NCI-H2081 (cell line): ENCODE results near the gene CZIB.
"Not testable (repeated sequence)": the region's sequence is repeated elsewhere in the genome, so short reads cannot be mapped to it uniquely, and the experiment has no call there.

Experiments used
- DNase-seq, 2 experiments: peaks; one replicate each; lab custom pipeline; 2025; lab: John Stamatoyannopoulos, UW

Gene CZIB

DNA sequence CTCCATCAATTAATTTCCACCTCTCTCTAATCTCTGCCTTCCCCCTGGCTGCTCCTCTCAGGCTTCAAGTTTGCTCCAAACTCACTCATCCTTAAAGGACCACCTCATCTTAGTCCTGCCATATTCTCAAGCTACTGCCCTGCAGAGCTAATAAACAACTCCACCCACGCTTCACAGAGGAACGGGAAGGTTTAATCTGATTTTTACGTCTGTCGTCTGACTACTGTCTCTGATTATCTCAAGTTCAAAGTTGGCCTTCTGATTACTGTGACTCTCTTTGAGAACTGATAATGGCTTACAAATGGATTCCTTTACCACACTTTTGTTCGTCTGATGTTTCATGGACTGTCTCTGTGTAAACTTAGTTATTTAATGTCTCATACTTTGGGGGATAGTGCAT, 31.4 kb downstream of the CZIB start:
- no peak for DNase-seq

GRCh38 chr1:53188099-53188498, 32.3 kb downstream of the CZIB start:
- no peak for DNase-seq

GRCh38 chr1:53187401-53187800, 33.0 kb downstream of the CZIB start:
- DNase-seq: no peak

- DNase-seq: no peak
These were observed 33.9 kb downstream of the CZIB start for GRCh38 chr1:53186533-53186932.

DNA sequence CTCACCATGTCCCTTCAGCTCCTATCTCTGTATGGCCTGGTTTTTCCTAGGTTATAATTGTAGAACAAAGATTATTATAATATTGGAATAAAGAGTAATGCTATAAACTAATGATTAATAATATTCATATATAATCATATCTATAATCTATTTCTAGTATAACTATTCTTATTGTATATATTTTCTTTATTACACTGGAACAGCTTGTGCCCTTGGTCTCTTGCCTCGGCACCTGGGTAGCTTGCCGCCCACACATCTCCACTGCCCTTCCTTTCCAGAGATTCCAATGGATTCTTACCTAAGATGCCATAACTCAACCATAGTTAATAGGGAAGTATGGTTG, 34.5 kb downstream of the CZIB start:
- not testable (repeated sequence) for DNase-seq

GRCh38 chr1:53183095-53183990, 37.1 kb downstream of the CZIB start:
- no peak for DNase-seq

DNA sequence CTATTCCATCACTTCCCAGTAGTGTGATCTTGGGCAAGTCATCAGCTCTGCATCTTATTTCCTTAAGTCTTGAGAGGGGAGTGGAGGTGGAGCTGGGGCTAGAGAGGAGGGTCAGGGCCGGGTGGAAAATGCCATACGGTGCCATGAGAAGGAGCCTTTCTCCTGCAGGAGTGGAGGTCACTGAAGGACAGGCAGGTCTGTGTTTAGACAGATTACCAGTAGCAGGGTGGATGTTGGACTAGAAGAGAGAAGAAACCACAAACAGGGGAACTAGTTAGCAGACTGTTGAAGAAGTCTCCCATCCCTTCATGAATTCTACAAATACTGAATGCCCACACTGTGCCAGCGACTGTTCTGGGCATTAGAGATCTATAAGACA, 37.7 kb downstream of the CZIB start:
- DNase-seq: no peak

DNA sequence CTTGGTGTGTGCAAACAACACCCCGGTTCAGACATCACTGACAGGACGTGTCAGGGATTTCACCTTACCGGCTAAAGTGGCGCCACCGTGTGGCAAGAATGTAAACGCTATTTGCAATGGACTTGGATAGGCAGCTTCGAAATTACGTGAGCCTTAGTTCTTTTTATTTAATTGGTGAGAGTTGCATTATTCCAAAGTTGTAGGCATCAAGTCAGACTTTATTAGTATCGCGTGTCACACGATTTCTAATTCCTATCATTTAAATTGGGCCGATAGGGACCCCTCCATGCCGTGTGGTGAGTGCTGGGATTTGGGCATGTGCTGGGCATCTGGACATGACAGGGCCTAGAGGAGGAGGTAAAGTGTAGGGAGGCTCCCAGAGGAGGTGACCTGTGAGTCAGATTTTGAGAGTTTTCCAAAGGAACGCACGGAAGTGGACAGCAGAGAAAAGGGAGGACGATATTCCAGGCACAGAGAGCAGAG, 38.3 kb downstream of the CZIB start:
- peak; percentile 77 to 80 for DNase-seq

DNA sequence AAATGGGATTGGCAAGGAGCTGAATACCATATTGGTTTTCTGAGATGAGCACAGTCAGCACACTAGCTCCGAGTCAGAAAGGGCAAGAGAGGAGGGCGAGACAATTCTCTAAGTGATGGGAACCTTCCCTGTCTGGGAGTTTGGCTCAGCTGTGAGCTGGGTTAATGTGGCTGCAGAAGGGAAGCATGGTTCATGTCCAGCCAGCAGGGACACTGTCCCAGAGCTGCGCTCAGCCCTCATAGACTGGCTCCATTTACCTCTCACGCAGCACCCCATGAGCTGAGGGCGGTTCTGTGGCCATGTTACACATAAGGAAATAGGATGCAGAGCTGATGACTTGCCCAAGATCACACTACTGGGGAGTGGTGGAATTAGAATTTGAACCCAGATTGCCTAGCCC, 39.5 kb downstream of the CZIB start:
- no peak for DNase-seq

- no peak for DNase-seq
These were observed 40.2 kb downstream of the CZIB start for GRCh38 chr1:53180226-53180625.

DNA sequence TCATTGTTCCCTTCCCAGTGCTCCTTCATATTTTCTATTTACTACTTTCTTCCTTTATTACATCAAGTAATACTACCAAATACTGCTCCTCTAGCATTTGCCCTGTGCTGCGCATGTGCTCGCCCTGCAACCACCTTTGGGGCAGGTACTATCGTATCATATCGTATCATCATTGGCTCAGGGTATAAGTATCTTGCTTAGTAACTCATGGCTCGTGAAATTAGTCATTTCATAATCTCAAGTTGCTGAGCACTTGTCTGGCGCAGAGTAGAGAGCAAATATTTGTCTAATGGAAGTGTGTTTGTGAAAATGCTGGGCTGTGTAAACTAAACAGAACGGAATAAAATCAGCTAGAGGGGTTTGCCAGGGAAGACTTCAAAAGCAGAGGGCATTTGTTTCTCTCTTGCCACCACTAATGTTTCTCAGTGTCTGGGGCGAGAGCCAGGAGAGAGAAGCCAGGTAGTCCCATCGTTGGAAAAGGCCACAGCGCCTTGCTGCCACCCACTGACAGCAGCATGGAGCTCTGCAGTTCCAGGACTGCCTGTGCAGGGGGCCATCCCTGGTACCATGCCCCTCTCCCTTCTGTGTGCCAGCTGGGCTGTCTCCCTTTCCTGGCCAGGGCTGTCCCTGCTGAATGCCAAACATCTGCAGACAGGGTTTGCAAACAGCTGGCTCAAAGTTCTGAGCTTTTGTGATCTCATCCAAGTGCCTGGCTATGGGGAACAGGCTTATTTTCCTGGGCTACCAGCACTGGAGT, 43.8 kb downstream of the CZIB start:
- DNase-seq: peak; percentile 43 to 53

DNA sequence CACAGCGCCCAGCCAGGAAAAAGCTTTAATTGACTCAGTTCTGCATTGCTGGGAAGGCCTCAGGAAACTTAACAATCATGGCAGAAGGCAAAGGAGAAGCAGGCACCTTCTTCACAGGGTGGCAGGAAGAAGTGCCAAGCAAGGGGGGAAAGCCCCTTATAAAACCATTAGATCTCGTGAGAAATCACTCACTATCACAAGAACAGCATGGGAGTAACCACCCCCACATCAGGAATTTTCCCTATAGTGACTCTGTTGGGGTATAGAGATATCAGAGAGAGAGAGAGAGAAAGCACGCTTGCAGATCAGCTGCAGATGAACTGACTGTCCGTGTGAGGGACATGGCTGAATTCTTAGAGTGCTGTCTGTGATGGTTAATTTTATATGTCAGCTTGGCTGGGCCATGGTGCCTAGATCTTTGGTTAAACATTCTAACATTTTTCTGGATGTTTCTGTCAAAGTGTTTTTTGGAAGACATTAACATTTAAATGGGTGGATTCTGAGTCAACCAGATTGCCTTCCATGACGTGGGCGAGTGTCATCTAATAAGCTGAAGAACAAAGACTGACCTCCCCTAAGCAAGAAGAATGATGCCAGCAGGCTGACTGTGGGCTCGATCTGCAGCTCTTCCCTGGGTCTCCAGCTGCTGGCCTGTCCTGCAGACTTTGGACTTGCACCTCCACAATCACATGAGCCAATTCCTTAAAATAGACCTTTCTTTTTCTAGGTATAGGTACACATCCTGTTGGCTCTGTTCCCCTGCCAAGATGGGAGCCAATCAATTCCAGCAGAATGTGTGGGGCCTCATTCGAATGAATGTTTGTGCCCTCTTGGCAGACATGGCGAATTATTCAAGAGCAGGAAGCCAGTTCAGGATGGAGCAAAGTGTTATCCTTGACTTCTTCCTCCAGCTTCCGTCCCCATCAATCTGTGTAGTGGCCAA, 45.2 kb downstream of the CZIB start:
- DNase-seq: peak in 1 of 2 experiments; percentile 59

DNA sequence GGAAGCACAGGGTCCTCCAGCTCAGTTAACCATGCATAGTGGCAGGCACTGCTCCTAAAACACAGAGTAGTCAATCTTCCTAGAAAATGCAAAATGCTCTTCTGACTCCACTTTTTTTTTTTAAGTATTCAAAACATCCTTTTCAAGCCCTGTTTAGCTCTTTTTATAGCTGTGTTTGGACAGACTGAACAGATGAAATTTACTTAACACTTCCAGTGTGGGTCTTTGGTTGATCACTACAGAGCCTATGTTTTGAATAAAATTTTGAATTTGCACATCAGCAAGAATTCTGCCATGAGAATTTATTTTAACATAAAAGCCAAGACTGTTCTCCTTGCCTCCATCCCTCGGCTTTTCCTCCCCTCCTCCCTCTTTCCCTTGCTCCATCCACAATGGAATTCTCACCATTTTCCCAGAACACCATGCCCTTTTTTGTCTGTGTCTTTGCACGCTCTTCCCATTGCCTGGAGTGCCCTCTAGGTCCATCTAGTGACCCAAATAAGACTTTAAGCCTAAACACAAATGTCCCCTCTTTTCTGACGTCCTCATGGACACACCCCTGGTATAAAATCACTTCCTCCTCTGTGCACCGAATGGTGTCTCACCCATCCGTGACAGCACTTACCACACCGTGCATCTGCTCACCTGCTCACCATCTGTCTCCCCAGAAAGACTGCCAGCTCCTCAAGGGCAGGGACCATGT, 47.9 kb downstream of the CZIB start:
- DNase-seq: peak in 1 of 2 experiments; percentile 17

DNA sequence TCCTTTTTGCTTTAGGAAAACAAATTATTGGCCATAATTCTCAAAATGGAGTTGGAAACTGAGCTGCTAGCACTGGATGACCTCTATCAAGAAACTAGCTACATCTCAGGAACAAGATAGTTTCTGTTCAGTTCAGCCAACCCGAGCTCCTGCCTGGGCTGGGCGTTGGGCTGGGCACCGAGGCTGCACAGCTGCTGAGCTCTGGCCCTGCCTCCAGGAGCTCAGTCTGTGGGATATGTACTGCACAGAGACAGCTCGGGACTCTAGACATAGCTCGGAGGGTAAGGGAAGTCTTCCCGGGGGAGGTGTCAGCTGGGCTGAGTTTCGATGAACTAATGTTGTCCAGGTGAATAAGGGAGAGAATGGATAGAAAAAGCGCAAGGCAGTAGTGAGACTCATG, 53.5 kb downstream of the CZIB start:
- DNase-seq: no peak

GRCh38 chr1:53166366-53166765, 54.1 kb downstream of the CZIB start:
- DNase-seq: no peak

DNA sequence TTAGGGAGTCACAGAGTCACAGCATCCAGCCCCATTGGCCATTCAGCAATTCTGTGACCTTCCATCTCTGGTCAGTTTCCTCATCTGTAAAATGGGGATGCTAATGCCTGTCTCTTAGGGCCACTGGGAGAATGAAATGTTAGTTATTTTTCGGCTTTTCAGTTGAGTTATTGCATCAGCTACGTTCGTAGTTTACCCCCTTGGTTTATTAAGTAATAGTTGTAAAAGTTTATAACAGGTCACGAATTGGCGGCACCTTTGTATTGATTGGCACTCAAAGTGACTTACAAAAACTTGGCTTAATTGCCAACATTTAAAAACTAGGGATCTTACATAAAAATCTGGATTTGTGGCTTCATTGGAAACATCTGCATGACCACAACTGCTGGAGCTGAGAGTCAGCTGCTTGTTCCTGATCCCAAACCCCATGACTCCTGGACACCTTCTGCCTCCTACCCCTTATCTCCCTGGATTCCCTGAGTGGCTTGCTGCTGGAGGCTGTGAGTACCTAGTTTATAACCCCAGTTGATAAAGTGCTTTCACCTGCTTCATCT, 54.9 kb downstream of the CZIB start:
- DNase-seq: no peak
